HCT116 (cell line): ENCODE data around the gene FKBP5. TPM values are rescaled to one million over a fixed set of nuclear protein-coding genes. Genes with fewer than 3 reads are reported as not detected.

Source experiments
- ATAC-seq: fragments of 200-7000 bp; cut with Tn5 transposase; 2 replicates; pipeline ENCODE4 v1.9.1; 2020; ENCODE audit warnings: mild to moderate bottlenecking, moderate library complexity
- BruUV-seq: library from RNA; stranded (reverse); fragments of 400-500 nt; replicated peaks from 2 replicates; lab custom pipeline; 2021; lab: Mats Ljungman, UMichigan
- CTCF ChIA-PET: fragments of 300-600 bp; sonication (Branson Sonifier 250); formaldehyde crosslinking; loops from one replicate; lab custom pipeline; 2021; ENCODE audit warnings: antibody characterized with exemption; lab: Charles Lee
- POLR2A ChIA-PET: fragments of 300-600, 350-600 bp; sonication (Branson Sonifier 250); formaldehyde crosslinking; loops from one replicate; lab custom pipeline; 2021; ENCODE audit warnings: antibody characterized with exemption; lab: Charles Lee
- RAD21 ChIA-PET, 2 experiments: fragments of 300-600 bp; sonication (Branson Sonifier 250); formaldehyde crosslinking; loops; one replicate each; lab custom pipeline; 2023; ENCODE audit warnings: low total read pairs in 2 of 2; ENCODE audit not compliant: uncharacterized antibody in 2 of 2, unreplicated experiment in 2 of 2, low non-redundant PET in 1 of 2; lab: Charles Lee
- DNase-seq: peaks from one replicate; pipeline ENCODE4 v3.0.0-alpha.2; 2010; ENCODE audit warnings: low read depth, low spot score
- H2AFZ ChIP-seq: fragments of 200-600 bp; shearing (Covaris generic), sonication (generic); 2 replicates; pipeline ENCODE4 v1.6.1; 2017; ENCODE audit warnings: low read depth, mixed run types, mixed read lengths, antibody characterized with exemption, low read length; ENCODE audit not compliant: poor library complexity, severe bottlenecking
- H3K27ac ChIP-seq: 2 replicates; pipeline ENCODE4 v1.5.1; 2012; ENCODE audit warnings: low read depth, low read length
- H3K27me3 ChIP-seq: fragments of 200-600 bp; sonication (generic); 2 replicates; pipeline ENCODE4 v1.6.1; 2016; ENCODE audit warnings: mixed run types, low read length, mixed read lengths; ENCODE audit not compliant: insufficient read depth
- H3K36me3 ChIP-seq, 2 experiments: fragments of 200-500 bp in 1 of 2; fragments of 200-600 bp in 1 of 2; sonication (Bioruptor generic) in 1 of 2; sonication (generic) in 1 of 2; 2 replicates each; pipeline versions ENCODE4 v1.5.1 to v1.6.1; 2014 to 2016; ENCODE audit warnings: low read length in 2 of 2, inconsistent platforms in 1 of 2, mixed read lengths in 1 of 2, mixed run types in 1 of 2; ENCODE audit not compliant: insufficient read depth in 2 of 2, control insufficient read depth in 1 of 2
- H3K4me1 ChIP-seq, 2 experiments: fragments of 200-600 bp in 1 of 2; sonication (generic) in 1 of 2; 2 replicates each; pipeline versions ENCODE4 v1.5.1 to v1.6.1; 2012 to 2017; ENCODE audit warnings: low read length in 2 of 2, inconsistent platforms in 1 of 2, mild to moderate bottlenecking in 1 of 2, mixed read lengths in 1 of 2, mixed run types in 1 of 2, moderate library complexity in 1 of 2; ENCODE audit not compliant: insufficient read depth in 2 of 2, control insufficient read depth in 1 of 2
- H3K4me2 ChIP-seq: fragments of 200-600 bp; sonication (generic); 2 replicates; pipeline ENCODE4 v1.6.1; 2017; ENCODE audit warnings: mixed run types, low read length, mixed read lengths
- H3K4me3 ChIP-seq, 2 experiments: fragments of 200-600 bp in 1 of 2; sonication (generic) in 1 of 2; replicated peaks in 1 of 2; 2 replicates each; pipeline ENCODE4 v1.5.1; 2011 to 2016; ENCODE audit warnings: low read length in 2 of 2, control low read depth in 1 of 2, low read depth in 1 of 2, mild to moderate bottlenecking in 1 of 2, mixed read lengths in 1 of 2, mixed run types in 1 of 2
- H3K79me2 ChIP-seq: fragments of 200-600 bp; sonication (generic); 2 replicates; pipeline ENCODE4 v1.6.1; 2017; ENCODE audit warnings: mild to moderate bottlenecking, mixed run types, low read length, moderate library complexity, mixed read lengths; ENCODE audit not compliant: insufficient read depth
- H3K9ac ChIP-seq: fragments of 200-600 bp; sonication (generic); 2 replicates; pipeline ENCODE4 v1.6.1; 2016; ENCODE audit warnings: low read length, mixed read lengths
- H3K9me2 ChIP-seq: fragments of 200-600 bp; sonication (generic), shearing (Covaris generic); 2 replicates; pipeline ENCODE4 v1.6.1; 2017; ENCODE audit warnings: mixed run types, mild to moderate bottlenecking, moderate library complexity; ENCODE audit not compliant: insufficient read depth
- H3K9me3 ChIP-seq, 2 experiments: fragments of 200-500 bp in 1 of 2; fragments of 200-600 bp in 1 of 2; sonication (Bioruptor generic) in 1 of 2; sonication (generic) in 1 of 2; 2 replicates each; pipeline ENCODE4 v1.6.1; 2014 to 2017; ENCODE audit warnings: low read length in 2 of 2, mixed read lengths in 2 of 2, inconsistent platforms in 1 of 2, low read depth in 1 of 2, mild to moderate bottlenecking in 1 of 2, mixed run types in 1 of 2, moderate library complexity in 1 of 2; ENCODE audit not compliant: control insufficient read depth in 1 of 2, insufficient read depth in 1 of 2
- H4K20me1 ChIP-seq: fragments of 200-600 bp; sonication (generic), shearing (Covaris generic); 2 replicates; pipeline ENCODE4 v1.6.1; 2017; ENCODE audit warnings: mixed run types, mild to moderate bottlenecking, moderate library complexity; ENCODE audit not compliant: insufficient read depth
- CEBPB ChIP-seq: IDR thresholded peaks from 2 replicates; pipeline ENCODE4 v1.6.1; 2012; ENCODE audit warnings: low read depth
- CTCF ChIP-seq, 3 experiments: fragments of 200-600 bp in 1 of 3; sonication (generic) in 1 of 3; IDR thresholded peaks in 2 of 3; conservative IDR thresholded peaks in 1 of 3; 2 replicates each; pipeline ENCODE4 v1.5.1; 2012 to 2017; ENCODE audit warnings: low read depth in 2 of 3, low read length in 2 of 3, antibody characterized with exemption in 1 of 3, borderline replicate concordance in 1 of 3, control low read depth in 1 of 3, mild to moderate bottlenecking in 1 of 3, mixed read lengths in 1 of 3, mixed run types in 1 of 3, moderate library complexity in 1 of 3; ENCODE audit not compliant: insufficient read depth in 1 of 3
- EGR1 ChIP-seq: IDR thresholded peaks from 2 replicates; pipeline ENCODE4 v1.6.1; 2012; ENCODE audit warnings: low read depth
- ELF1 ChIP-seq: IDR thresholded peaks from 2 replicates; pipeline ENCODE4 v1.6.1; 2012; ENCODE audit warnings: low read depth, borderline replicate concordance
- EZH2phosphoT487 ChIP-seq: fragments of 200-600 bp; IDR thresholded peaks from 2 replicates; pipeline ENCODE4 v1.6.1; 2018; ENCODE audit warnings: antibody characterized with exemption, borderline replicate concordance
- FOSL1 ChIP-seq: IDR thresholded peaks from 2 replicates; pipeline ENCODE4 v1.6.1; 2012; ENCODE audit warnings: low read depth
- JUND ChIP-seq: IDR thresholded peaks from 2 replicates; pipeline ENCODE4 v1.6.1; 2012
- MAX ChIP-seq: IDR thresholded peaks from 2 replicates; pipeline ENCODE4 v1.6.1; 2012
- POLR2A ChIP-seq: IDR thresholded peaks from 2 replicates; pipeline ENCODE4 v1.7.0; 2011; ENCODE audit warnings: borderline replicate concordance; ENCODE audit not compliant: insufficient read depth, insufficient read length; ENCODE audit errors: extremely low read depth
- POLR2AphosphoS5 ChIP-seq: IDR thresholded peaks from 2 replicates; pipeline ENCODE4 v1.6.1; 2011; ENCODE audit warnings: mild to moderate bottlenecking, low read depth, low read length, moderate library complexity
- REST ChIP-seq: IDR thresholded peaks from 2 replicates; pipeline ENCODE4 v1.6.1; 2012; ENCODE audit warnings: low read depth
- TCF7L2 ChIP-seq: IDR thresholded peaks from 2 replicates; pipeline ENCODE4 v1.7.0; 2011; ENCODE audit warnings: borderline replicate concordance, inconsistent platforms; ENCODE audit not compliant: insufficient read depth, insufficient read length; ENCODE audit errors: extremely low read depth
- YY1 ChIP-seq: IDR thresholded peaks from 2 replicates; pipeline ENCODE4 v1.6.1; 2011; ENCODE audit warnings: low read length, low read depth, moderate library complexity, mild to moderate bottlenecking; ENCODE audit not compliant: insufficient replicate concordance; ENCODE audit errors: extremely low read depth
- ZFX ChIP-seq: fragments of 450-650 bp; IDR thresholded peaks from 2 replicates; pipeline ENCODE4 v1.6.1; 2017
- intact Hi-C: fragments of 100-400 bp; cut with micrococcal nuclease; formaldehyde crosslinking; loops from 2 replicates; pipeline ENCODE4 v1.10.0; 2022
- total RNA-seq: library from RNA; stranded (reverse); gene quantifications from one replicate; pipeline ENCODE4 v1.2.1, GENCODE V29; 2021; ENCODE audit not compliant: unreplicated experiment

Gene FKBP5
- total RNA-seq, 1 experiment from 2014 or later = 50.3 TPM

GRCh38 chr6:35731736-35732532 lies 43.2 kb upstream of the FKBP5 start:
- H3K4me2 ChIP-seq = peak overlapping the region; percentile 93
- no peaks in the 10 kb centered on the region for H4K20me1 ChIP-seq
- no peaks in the 10 kb centered on the region for H3K9me3 ChIP-seq
- CTCF ChIA-PET = interaction anchor here (1.0 kb wide), 2 partner anchors 148 to 209 kb away, joined by 5 read pairs; no protein-coding TSS in a partner anchor
- H3K27me3 ChIP-seq = no peaks in the 10 kb centered on the region
- H3K4me1 ChIP-seq = peaks cover 54 to 67% of the 10 kb centered on the region in 2 experiments
- BruUV-seq = TSS peak; percentile 73
- intact Hi-C loops = loop anchor here (2.0 kb wide), 1 partner anchor 43 kb away; the partner anchor contains the start of gene FKBP5
- RAD21 ChIA-PET = interaction anchor here (0.7 kb wide), 2 partner anchors 49 to 148 kb away, joined by 3 read pairs; no protein-coding TSS in a partner anchor
- H3K79me2 ChIP-seq = no peaks in the 10 kb centered on the region
- peak overlapping the region; percentile 54 to 67 for H3K4me3 ChIP-seq
- H3K9ac ChIP-seq = peak overlapping the region; percentile 74
- H3K27ac ChIP-seq = peak overlapping the region; percentile 95
- ATAC-seq = peak; percentile 56
- TF ChIP-seq TCF7L2 (peak; percentile 97), CTCF (IDR thresholded peaks at IDR 0.05 in 2 of 3, conservative IDR thresholded peaks at IDR 0.05 in 1 of 3; ENCODE audit: borderline replicate concordance in 1 of 3, insufficient read depth in 1 of 3, low read depth in 2 of 3, low read length in 2 of 3) (no peak), ZFX (peak; percentile 36; the same call in 1 of the 2 replicates), YY1 (no peak), JUND (no peak), ELF1 (no peak), EZH2phosphoT487 (no peak), CEBPB (no peak), FOSL1 (no peak), EGR1 (no peak), POLR2A (no peak), POLR2AphosphoS5 (peak; percentile 77), REST (no peak), MAX (no peak)
- TF ChIP-seq, all 23 proteins: peak for 3
- H3K9me2 ChIP-seq = no peaks in the 10 kb centered on the region
- H2AFZ ChIP-seq = peak overlapping the region; percentile 70
- DNase-seq = no peak
- H3K36me3 ChIP-seq = no peaks in the 10 kb centered on the region
- POLR2A ChIA-PET = no interaction called here
